Neural progenitor cell (in vitro differentiated cells): ENCODE data around the gene ZNF595.

Source experiments
- CTCF ChIP-seq: fragments of 200-600 bp; sonication (generic); IDR thresholded peaks from 2 replicates; pipeline ENCODE4 v1.5.1; 2017; ENCODE audit warnings: antibody characterized with exemption, mild to moderate bottlenecking
- EZH2 ChIP-seq: fragments of 200-600 bp; sonication (generic); IDR thresholded peaks from 2 replicates; pipeline ENCODE4 v1.6.1; 2017; ENCODE audit warnings: antibody characterized with exemption, mild to moderate bottlenecking, moderate library complexity

- no peak for TF ChIP-seq CTCF
- TF ChIP-seq EZH2, result no peak
Observed at GRCh38 chr4:120616-121015, 67.5 kb downstream of the ZNF595 start.
